ENCODE measurements around the gene DNMT1.

DNA sequence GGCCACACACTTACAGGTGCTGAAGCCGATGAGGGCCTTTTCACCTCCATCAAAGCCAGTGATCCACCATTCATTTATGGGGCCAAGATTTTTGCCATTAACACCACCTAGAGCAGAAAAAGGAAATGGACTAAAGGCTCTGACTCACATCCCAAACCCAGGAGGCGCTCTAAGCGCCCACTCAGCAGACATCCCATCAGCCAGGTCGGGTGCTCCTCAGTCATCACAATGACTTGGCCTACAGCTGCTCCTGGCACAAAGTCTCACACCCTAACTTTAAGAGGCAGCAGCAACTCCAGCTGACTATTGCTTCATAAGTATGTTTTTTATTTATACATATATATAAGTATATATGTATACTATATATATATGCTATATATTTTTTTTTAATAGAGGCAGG lies 38.9 kb downstream of the DNMT1 start:
- TF ChIP-seq, protein P1, sequence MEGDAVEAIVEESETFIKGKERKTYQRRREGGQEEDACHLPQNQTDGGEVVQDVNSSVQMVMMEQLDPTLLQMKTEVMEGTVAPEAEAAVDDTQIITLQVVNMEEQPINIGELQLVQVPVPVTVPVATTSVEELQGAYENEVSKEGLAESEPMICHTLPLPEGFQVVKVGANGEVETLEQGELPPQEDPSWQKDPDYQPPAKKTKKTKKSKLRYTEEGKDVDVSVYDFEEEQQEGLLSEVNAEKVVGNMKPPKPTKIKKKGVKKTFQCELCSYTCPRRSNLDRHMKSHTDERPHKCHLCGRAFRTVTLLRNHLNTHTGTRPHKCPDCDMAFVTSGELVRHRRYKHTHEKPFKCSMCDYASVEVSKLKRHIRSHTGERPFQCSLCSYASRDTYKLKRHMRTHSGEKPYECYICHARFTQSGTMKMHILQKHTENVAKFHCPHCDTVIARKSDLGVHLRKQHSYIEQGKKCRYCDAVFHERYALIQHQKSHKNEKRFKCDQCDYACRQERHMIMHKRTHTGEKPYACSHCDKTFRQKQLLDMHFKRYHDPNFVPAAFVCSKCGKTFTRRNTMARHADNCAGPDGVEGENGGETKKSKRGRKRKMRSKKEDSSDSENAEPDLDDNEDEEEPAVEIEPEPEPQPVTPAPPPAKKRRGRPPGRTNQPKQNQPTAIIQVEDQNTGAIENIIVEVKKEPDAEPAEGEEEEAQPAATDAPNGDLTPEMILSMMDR (conservative IDR thresholded peaks at IDR 0.05; ENCODE audit: low read depth, low read length), result no peak
- TF ChIP-seq EZH2 (IDR thresholded peaks at IDR 0.05; ENCODE audit: borderline replicate concordance, low read depth, low read length, poor library complexity, severe bottlenecking), result no peak

All from A673 (cell line).